ENCODE data around the gene COL27A1. TPM values are rescaled to one million over a fixed set of nuclear protein-coding genes. Genes with fewer than 3 reads are reported as not detected.
A peak's percentile ranks its signal among the peaks of the same experiment; 100 is the strongest.

COL27A1 gene
- polyA plus RNA-seq, 2 of the 4 experiments (the other 2 are of a cell fraction), result 6.9 to 20.6 TPM

GRCh38 chr9:114309096-114309495, 153.8 kb downstream of the COL27A1 start:
- ChIA-PET CTCF (interaction anchor here (2.3 kb wide), 1 partner anchor 227 kb away, joined by 10 read pairs; no protein-coding TSS in a partner anchor), POLR2A (no interaction called here)
- Histone ChIP-seq H3K27ac (no peak overlapping the region), H3K4me1 (no peaks in the 10 kb centered on the region), H3K4me3 (no peak overlapping the region), H3K4me2 (no peak overlapping the region), H3K9me3 (no peaks in the 10 kb centered on the region)
- ATAC-seq (no peak), FAIRE-seq (no peak), DNase-seq (ENCODE audit: low read depth in 1 of 2, low spot score in 1 of 2) (no peak)
- WGBS (ENCODE audit: missing lambda C conversion rate), result 93% methylated on average over 10 of the region's 13 CpGs
- TF ChIP-seq HOXA7 (CRISPR knock-in tag; IDR thresholded peaks at IDR 0.05), result no peak
- TF ChIP-seq KDM1A (IDR thresholded peaks at IDR 0.05; ENCODE audit: low read depth), result no peak
- TF ChIP-seq EHF (CRISPR knock-in tag; IDR thresholded peaks at IDR 0.05), result no peak
- no peak for TF ChIP-seq PHF8 (IDR thresholded peaks at IDR 0.05; ENCODE audit: borderline replicate concordance, low read depth)
- no peak for TF ChIP-seq TP53 (CRISPR knock-in tag; IDR thresholded peaks at IDR 0.05)
- TF ChIP-seq POLR2AphosphoS2 (conservative IDR thresholded peaks at IDR 0.05; ENCODE audit: low read length), result no peak
- no peak for TF ChIP-seq HOXB13 (CRISPR knock-in tag; IDR thresholded peaks at IDR 0.05; ENCODE audit: low read depth)
- TF ChIP-seq RNF2 (IDR thresholded peaks at IDR 0.05; ENCODE audit: borderline replicate concordance, low read depth), result no peak
- TF ChIP-seq CBX8 (IDR thresholded peaks at IDR 0.05), result no peak
- no peak for TF ChIP-seq POLR2A (IDR thresholded peaks at IDR 0.05; ENCODE audit: low read length)
- TF ChIP-seq RARB (CRISPR knock-in tag; IDR thresholded peaks at IDR 0.05), result no peak
- TF ChIP-seq ESRRA (IDR thresholded peaks at IDR 0.05; ENCODE audit: borderline replicate concordance, low read length), result no peak

DNA sequence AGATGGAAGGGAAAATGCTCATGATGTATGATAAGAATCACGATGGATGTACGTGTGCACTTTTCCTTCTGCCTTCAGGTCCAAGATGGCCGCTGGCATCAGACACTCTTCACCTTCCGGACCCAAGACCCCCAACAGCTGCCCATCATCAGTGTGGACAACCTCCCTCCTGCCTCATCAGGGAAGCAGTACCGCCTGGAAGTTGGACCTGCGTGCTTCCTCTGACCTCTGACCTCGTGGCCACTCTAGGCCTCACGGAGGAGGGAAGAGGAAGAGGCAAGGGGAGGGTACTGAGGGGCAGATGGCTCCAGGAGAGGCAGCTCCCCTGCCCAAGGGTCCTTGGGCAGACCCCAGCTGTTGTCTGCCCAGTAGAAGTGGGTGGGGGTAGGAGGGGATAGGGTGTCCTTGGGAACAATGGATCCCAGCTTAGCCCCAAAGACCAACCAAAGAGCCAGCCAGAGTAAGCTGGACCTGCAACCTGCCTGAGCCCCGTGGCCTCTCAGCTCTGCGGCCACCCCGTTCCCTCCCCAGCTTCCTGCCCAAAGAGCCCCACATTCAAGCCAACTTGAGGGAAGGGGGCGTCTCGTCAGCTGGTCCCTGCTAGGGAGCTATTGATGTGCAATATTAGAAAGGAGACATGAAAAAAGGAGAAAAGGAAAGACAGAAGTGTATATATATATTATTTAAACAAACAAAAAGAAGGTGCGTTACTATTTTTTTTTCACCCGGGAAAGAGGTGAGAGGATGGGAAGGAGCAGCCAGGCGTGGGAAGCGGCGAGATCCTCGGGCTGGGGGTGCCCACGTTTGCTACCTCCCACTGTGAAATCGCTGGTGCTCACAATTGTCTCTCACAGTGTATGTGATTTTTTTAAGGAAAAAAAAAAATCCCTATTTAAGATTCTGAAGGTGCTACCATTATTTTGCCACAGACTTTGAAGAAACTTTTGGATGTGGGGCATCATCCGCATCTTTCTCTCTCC, 155.4 kb downstream of the COL27A1 start:
- 85% methylated on average over 22 of the region's 22 CpGs for WGBS (ENCODE audit: missing lambda C conversion rate)
- no peak for DNase-seq (ENCODE audit: low read depth in 1 of 2, low spot score in 1 of 2)
- H3K4me1 ChIP-seq, result no peaks in the 10 kb centered on the region
- CTCF ChIA-PET, result interaction anchor here (0.6 to 2.3 kb wide), 2 partner anchors 78 to 228 kb away, joined by 3 to 10 read pairs; no protein-coding TSS in a partner anchor
- H3K9me3 ChIP-seq, result no peaks in the 10 kb centered on the region
- TF ChIP-seq EHF (CRISPR knock-in tag; IDR thresholded peaks at IDR 0.05) (no peak), ZSCAN20 (CRISPR knock-in tag; IDR thresholded peaks at IDR 0.05) (no peak), CBX8 (IDR thresholded peaks at IDR 0.05) (no peak), TP53 (CRISPR knock-in tag; IDR thresholded peaks at IDR 0.05) (no peak), CHD4 (IDR thresholded peaks at IDR 0.05; ENCODE audit: borderline replicate concordance) (no peak), NPAS2 (CRISPR knock-in tag; IDR thresholded peaks at IDR 0.05; ENCODE audit: borderline replicate concordance) (no peak), NFE2L2 (conservative IDR thresholded peaks at IDR 0.05; ENCODE audit: low read length) (no peak), FOSB (CRISPR knock-in tag; IDR thresholded peaks at IDR 0.05) (no peak), CBX2 (IDR thresholded peaks at IDR 0.05; ENCODE audit: borderline replicate concordance, low read depth) (no peak), KDM5A (IDR thresholded peaks at IDR 0.05) (no peak), EP300 (IDR thresholded peaks at IDR 0.05) (no peak)
- TF ChIP-seq, protein P1, sequence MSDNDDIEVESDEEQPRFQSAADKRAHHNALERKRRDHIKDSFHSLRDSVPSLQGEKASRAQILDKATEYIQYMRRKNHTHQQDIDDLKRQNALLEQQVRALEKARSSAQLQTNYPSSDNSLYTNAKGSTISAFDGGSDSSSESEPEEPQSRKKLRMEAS (IDR thresholded peaks at IDR 0.05), result no peak
- POLR2A ChIA-PET, result interaction anchor here (0.5 kb wide), 1 partner anchor 340 kb away, joined by 5 read pairs; no protein-coding TSS in a partner anchor
- H3K27ac ChIP-seq, result no peak overlapping the region
- no peak for FAIRE-seq
- H3K4me3 ChIP-seq, result no peak overlapping the region
- ATAC-seq, result no peak
- H3K4me2 ChIP-seq, result no peak overlapping the region

DNA sequence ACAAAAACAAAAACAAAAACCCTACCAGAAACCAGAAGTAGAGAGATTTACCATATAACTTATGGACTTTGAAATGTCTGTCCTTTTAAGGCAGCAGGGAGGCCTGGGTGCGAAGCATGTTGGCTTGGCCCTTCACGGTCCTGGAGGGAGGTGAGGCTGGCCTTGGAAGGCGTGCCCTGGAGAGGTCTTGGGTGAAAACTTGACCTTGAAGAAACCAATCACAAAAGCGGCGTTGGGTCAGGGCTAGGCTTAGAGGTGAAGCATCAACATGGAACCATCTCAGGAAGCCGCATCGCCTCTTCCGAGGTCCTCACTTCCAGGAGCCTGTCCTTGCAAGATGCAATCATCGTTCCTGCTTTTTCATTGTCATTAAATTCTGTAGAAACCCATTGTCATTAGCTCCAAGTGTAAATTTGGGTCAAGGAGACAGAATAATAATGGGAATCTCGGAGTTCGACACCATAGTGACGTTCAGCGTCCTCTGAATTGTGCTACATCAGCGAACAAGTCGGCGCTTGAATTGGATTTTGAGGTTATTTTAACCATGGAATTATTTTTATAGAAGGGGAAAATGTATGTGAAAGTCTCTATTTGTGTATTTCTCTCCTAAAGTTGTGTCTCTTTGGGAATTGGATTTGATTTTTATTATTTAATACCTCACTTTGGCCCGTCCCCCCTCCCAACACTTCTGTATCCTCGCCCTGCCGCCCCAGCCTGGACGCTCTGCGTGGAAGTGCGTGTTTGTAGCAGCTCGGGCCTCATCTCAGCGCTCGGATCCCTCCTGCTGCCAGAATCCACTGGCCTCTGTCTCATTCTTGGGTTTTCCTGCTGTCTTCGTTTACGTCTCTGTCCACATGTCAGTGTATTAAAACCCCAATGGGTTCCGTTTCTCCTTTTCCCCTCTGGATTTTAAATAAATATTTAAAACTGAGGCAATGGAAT, 156.5 kb downstream of the COL27A1 start:
- ATAC-seq (no peak), FAIRE-seq (no peak), DNase-seq (ENCODE audit: low read depth in 1 of 2, low spot score in 1 of 2) (no peak)
- WGBS (ENCODE audit: missing lambda C conversion rate), result 95% methylated on average over 28 of the region's 28 CpGs
- CTCF ChIA-PET, result interaction anchor here (2.3 kb wide), 1 partner anchor 230 kb away, joined by 10 read pairs; no protein-coding TSS in a partner anchor
- no peaks in the 10 kb centered on the region for H3K4me1 ChIP-seq
- H3K27ac ChIP-seq, result no peak overlapping the region
- no peaks in the 10 kb centered on the region for H3K9me3 ChIP-seq
- no peak overlapping the region for H3K4me3 ChIP-seq
- H3K4me2 ChIP-seq, result no peak overlapping the region
- POLR2A ChIA-PET, result no interaction called here
- TF ChIP-seq MAFK (IDR thresholded peaks at IDR 0.05; ENCODE audit: partially characterized antibody) (peak; percentile 63), RARB (CRISPR knock-in tag; IDR thresholded peaks at IDR 0.05) (no peak)

All from A549 (cell line).